Astrocyte of the spinal cord (primary cell): Measurements from ENCODE around the gene NAT8L.

Source experiments
- DNase-seq: peaks from one replicate; pipeline ENCODE4 v3.0.0; 2011; ENCODE audit warnings: low read depth, low spot score
- H3K4me3 ChIP-seq: 2 replicates; pipeline ENCODE4 v1.5.1; 2011; ENCODE audit warnings: low read depth, mild to moderate bottlenecking, low read length, moderate library complexity
- in situ Hi-C: cut with HindIII; loops from 2 replicates; pipeline ENCODE4 v1.10.0; 2017; ENCODE audit warnings: low sequenced_read_pairs
- TF ChIP-seq, protein P1 (sequence below): IDR thresholded peaks from 2 replicates; pipeline ENCODE4 v1.5.1; 2012; ENCODE audit warnings: low read depth, mild to moderate bottlenecking, low read length, inconsistent platforms

The NAT8L gene

DNA sequence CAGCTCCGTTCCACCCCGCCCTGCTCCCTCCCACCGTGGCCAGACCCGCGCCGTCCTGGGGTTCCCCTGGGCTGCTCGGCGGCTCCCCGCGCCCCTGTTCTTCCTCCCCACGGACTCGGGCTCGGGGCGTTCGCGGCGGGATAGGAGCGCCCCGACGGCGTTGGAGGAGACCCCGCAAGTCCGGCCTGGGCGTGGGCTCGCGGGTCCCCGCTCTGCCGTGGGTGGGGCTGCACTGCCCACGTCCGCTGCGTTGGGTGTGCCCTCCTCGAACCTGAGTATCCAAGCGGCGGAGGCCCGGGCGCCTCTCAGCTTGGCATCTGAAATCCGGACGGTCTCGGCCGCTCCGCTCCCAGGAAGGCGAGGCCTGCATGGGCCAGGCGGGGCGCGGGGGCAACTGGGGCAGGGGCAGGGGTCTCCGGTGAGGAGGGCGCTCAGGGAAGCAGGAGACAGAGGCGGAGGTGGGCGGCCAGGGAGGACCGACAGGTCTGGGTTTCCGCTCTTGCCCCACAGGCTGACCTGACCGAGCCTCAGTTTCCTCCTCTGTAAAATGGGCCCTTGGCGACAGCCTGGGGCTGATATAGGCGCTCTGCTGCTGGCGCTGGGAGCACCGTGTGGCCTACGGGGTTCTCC is 12.0 kb upstream of the NAT8L start:
- DNase-seq, result no peak
- TF ChIP-seq, protein P1, sequence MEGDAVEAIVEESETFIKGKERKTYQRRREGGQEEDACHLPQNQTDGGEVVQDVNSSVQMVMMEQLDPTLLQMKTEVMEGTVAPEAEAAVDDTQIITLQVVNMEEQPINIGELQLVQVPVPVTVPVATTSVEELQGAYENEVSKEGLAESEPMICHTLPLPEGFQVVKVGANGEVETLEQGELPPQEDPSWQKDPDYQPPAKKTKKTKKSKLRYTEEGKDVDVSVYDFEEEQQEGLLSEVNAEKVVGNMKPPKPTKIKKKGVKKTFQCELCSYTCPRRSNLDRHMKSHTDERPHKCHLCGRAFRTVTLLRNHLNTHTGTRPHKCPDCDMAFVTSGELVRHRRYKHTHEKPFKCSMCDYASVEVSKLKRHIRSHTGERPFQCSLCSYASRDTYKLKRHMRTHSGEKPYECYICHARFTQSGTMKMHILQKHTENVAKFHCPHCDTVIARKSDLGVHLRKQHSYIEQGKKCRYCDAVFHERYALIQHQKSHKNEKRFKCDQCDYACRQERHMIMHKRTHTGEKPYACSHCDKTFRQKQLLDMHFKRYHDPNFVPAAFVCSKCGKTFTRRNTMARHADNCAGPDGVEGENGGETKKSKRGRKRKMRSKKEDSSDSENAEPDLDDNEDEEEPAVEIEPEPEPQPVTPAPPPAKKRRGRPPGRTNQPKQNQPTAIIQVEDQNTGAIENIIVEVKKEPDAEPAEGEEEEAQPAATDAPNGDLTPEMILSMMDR, result no peak
- H3K4me3 ChIP-seq, result no peak overlapping the region
- in situ Hi-C loops, result no loop called here

DNA sequence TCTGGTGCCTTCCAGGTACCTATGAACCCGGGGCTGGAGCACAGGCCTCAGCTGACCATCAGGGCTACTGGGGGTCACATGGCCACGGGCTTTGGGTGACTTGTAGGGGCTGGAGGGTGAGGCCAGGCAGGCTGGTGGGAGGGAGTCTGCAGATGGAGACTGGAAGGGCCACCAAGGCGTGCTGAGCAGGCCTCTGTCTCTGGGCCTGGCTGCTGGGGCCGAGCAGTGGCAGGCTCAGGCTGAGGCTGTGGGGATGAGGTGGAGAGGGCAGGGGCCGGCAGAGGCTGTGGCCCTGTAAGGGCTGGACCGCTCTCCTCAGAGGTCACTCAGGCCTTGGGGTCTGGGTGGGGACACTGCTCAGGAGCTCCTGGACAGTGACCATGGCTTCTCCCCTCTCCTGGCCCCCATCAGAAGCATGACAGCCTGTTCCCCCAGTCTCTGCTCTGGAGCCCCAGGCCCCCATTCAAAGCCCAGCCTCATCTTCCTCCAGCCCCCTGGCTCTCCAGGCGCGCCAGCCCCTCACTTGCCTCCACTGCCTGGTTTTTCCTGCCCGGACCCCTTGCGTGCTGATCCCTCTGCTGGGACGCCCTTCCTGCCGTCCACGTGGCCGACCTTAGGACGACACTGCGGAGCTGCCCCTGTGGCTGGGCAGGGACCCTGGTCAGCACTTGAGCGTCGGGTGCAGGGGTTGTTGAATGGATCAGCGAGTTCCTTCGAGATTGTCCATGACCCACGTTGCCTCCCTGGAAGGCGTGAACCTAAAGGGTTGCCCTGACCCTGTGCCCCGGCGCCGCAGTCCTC is 11.1 kb upstream of the NAT8L start:
- in situ Hi-C loops, result no loop called here
- TF ChIP-seq, protein P1, result no peak
- DNase-seq, result no peak
- H3K4me3 ChIP-seq, result no peak overlapping the region

DNA sequence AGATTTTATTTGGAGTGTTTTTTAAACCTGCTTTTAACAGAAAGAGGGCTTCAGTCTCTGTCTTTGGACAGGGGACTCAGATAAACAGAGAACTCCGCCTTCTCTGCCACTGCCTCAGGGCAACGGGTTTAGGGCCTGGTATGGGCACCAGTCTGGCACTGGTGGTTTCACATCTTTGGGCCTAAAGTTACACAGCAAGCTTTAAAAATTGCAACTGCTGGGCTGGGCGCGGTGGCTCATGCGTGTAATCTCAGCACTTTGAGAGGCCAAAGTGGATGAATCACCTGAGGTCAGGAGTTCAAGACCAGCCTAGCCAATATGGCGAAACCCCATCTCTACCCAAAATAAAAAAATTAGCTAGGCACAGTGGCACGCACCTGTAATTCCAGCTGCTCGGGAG is 10.3 kb upstream of the NAT8L start:
- no peak for DNase-seq
- H3K4me3 ChIP-seq, result no peak overlapping the region
- TF ChIP-seq, protein P1, result no peak
- in situ Hi-C loops, result no loop called here

DNA sequence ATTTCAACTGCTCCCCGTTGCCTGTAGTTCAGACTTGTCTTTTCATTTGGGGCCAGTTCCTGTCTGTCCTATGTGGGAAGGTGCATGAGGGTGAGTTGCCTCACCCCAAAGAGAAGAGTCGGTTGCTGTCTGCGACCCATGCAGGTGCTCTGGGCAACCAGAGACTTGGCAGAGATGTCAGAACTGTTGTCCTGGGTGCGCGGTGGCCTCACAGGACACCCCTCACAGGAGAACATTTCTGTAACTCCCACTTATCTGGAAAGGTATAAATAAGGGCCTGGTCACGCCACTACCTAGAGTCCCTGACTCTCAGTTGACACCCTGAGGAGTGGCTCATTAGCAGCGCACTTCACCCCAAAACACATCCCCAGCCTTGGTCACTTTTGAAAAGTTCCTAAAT is 9.7 kb upstream of the NAT8L start:
- in situ Hi-C loops, result no loop called here
- no peak for DNase-seq
- H3K4me3 ChIP-seq, result no peak overlapping the region
- TF ChIP-seq, protein P1, result no peak

DNA sequence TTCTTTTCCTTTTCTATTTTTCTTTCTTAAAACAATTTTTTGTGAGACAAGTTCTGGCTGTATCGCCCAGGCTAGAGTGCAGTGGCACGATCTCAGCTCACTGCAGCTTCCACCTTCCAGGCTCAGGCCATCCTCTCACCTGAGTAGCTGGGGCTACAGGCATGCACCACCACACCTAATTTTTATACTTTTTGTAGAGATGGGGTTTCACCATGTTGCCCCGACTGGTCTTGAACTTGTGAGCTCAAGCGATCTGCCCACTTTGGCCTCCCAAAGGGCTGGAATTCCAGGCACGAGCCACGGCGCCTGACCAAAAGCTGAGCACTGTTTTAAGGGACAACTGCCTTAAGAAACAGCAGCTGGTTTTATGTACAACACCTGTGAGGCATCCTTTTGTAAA is 9.3 kb upstream of the NAT8L start:
- TF ChIP-seq, protein P1, result no peak
- no peak for DNase-seq
- H3K4me3 ChIP-seq, result no peak overlapping the region
- in situ Hi-C loops, result no loop called here

DNA sequence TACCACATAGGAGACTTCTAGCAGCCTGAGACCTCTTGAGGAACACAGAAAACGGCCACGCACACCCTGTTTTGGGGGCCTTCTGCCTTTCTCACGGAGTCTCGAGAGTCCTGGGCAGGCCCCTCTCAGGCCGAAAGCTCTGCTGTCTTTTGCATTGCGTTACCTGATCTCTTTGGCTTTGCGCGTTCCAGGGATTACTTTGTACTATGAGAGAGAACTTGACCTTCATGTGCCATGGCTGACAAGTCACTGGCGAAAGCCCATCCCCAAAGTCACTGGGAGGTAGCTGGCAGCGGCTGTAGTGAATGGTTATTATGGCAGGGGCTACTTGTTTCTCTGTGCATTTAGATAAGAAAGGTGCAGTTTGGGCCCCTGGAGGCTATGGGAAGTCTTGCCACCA is 8.0 kb upstream of the NAT8L start:
- in situ Hi-C loops, result no loop called here
- TF ChIP-seq, protein P1, result no peak
- DNase-seq, result no peak
- H3K4me3 ChIP-seq, result no peak overlapping the region
